GM23338 (cell line): ENCODE data around the gene FCRLA. TPM values are rescaled to one million over a fixed set of nuclear protein-coding genes. Genes with fewer than 3 reads are reported as not detected.

ENCODE experiments used
- ATAC-seq: fragments of 200-7000 bp; cut with Tn5 transposase; 3 replicates; pipeline ENCODE4 v1.9.1; 2020
- DNase-seq: peaks from one replicate; pipeline ENCODE4 v3.0.0-alpha.2; 2015; ENCODE audit warnings: low spot score
- H2AFZ ChIP-seq: fragments of 200-600 bp; sonication (generic); 2 replicates; pipeline ENCODE4 v1.8.0; 2016; ENCODE audit warnings: antibody characterized with exemption, mild to moderate bottlenecking, moderate library complexity
- H3F3A ChIP-seq: fragments of 200-600 bp; sonication (generic); replicated peaks from 2 replicates; pipeline ENCODE4 v1.8.0; 2017; ENCODE audit warnings: antibody characterized with exemption, mixed run types, low read depth
- H3K27ac ChIP-seq: fragments of 200-600 bp; sonication (generic); 2 replicates; pipeline ENCODE4 v1.6.1; 2016; ENCODE audit warnings: low read depth
- H3K27me3 ChIP-seq: fragments of 200-600 bp; sonication (generic); 2 replicates; pipeline ENCODE4 v1.8.0; 2016; ENCODE audit warnings: mild to moderate bottlenecking, mixed run types, moderate library complexity; ENCODE audit not compliant: insufficient read depth
- H3K36me3 ChIP-seq: fragments of 200-600 bp; sonication (generic); 2 replicates; pipeline ENCODE4 v1.8.0; 2016; ENCODE audit warnings: mild to moderate bottlenecking; ENCODE audit not compliant: insufficient read depth
- H3K4me1 ChIP-seq: fragments of 200-600 bp; sonication (generic); 2 replicates; pipeline ENCODE4 v1.8.0; 2016; ENCODE audit warnings: mild to moderate bottlenecking, moderate library complexity; ENCODE audit not compliant: insufficient read depth
- H3K4me2 ChIP-seq: fragments of 200-600 bp; sonication (generic); 2 replicates; pipeline ENCODE4 v1.7.1; 2017; ENCODE audit warnings: mixed run types
- H3K4me3 ChIP-seq: fragments of 200-600 bp; sonication (generic); 2 replicates; pipeline ENCODE4 v1.6.1; 2016; ENCODE audit warnings: mixed run types
- H3K79me2 ChIP-seq: fragments of 200-600 bp; sonication (generic); replicated peaks from 2 replicates; pipeline ENCODE4 v1.8.0; 2017; ENCODE audit warnings: mild to moderate bottlenecking; ENCODE audit not compliant: insufficient read depth
- H3K9me2 ChIP-seq: fragments of 200-600 bp; sonication (generic); 2 replicates; pipeline ENCODE4 v1.8.0; 2017; ENCODE audit not compliant: insufficient read depth
- H4K20me1 ChIP-seq: fragments of 200-600 bp; sonication (generic); replicated peaks from 2 replicates; pipeline ENCODE4 v1.8.0; 2017; ENCODE audit warnings: mild to moderate bottlenecking; ENCODE audit not compliant: insufficient read depth
- H3K27ac Mint-ChIP-seq: 2 replicates; pipeline ENCODE4 v1.8.0; 2020; ENCODE audit warnings: inconsistent platforms, mild to moderate bottlenecking, moderate library complexity, mixed read lengths
- H3K27me3 Mint-ChIP-seq: 3 replicates; pipeline ENCODE4 v1.8.0; 2022; ENCODE audit warnings: low read depth, mild to moderate bottlenecking, moderate library complexity, mixed read lengths, inconsistent platforms; ENCODE audit not compliant: insufficient read depth, poor library complexity
- H3K36me3 Mint-ChIP-seq: 3 replicates; pipeline ENCODE4 v1.8.0; 2021; ENCODE audit warnings: low read depth, mild to moderate bottlenecking, inconsistent platforms, moderate library complexity, mixed read lengths
- H3K4me1 Mint-ChIP-seq: 3 replicates; pipeline ENCODE4 v1.8.0; 2020; ENCODE audit warnings: mild to moderate bottlenecking, inconsistent platforms, mixed read lengths
- H3K4me3 Mint-ChIP-seq: 3 replicates; pipeline ENCODE4 v1.8.0; 2021; ENCODE audit warnings: moderate library complexity, mild to moderate bottlenecking, inconsistent platforms, mixed read lengths
- H3K9me3 Mint-ChIP-seq: 3 replicates; pipeline ENCODE4 v1.8.0; 2020; ENCODE audit warnings: moderate library complexity, mild to moderate bottlenecking, inconsistent platforms, mixed read lengths
- CREB1 ChIP-seq: fragments of 250-450 bp; sonication (Bioruptor Pico); IDR thresholded peaks from 2 replicates; pipeline ENCODE4 v1.5.0; 2020; ENCODE audit warnings: low read depth, mild to moderate bottlenecking, moderate library complexity
- CTCF ChIP-seq, 2 experiments: fragments of 200-600 bp in 1 of 2; sonication (generic) in 1 of 2; conservative IDR thresholded peaks; 2 replicates each; pipeline versions ENCODE4 v1.5.1 to v1.6.1; 2016 to 2017; ENCODE audit warnings: antibody characterized with exemption in 2 of 2, low read depth in 2 of 2, mild to moderate bottlenecking in 2 of 2, moderate library complexity in 1 of 2
- ETS1 ChIP-seq: IDR thresholded peaks from 2 replicates; pipeline ENCODE4 v1.6.1; 2016; ENCODE audit warnings: antibody characterized with exemption
- EZH2 ChIP-seq: fragments of 200-600 bp; sonication (generic); IDR thresholded peaks from one replicate; pipeline ENCODE4 v1.8.0; 2017; ENCODE audit warnings: antibody characterized with exemption, mild to moderate bottlenecking, low read depth; ENCODE audit not compliant: unreplicated experiment
- EZH2phosphoT487 ChIP-seq: fragments of 200-600 bp; sonication (generic); IDR thresholded peaks from one replicate; pipeline ENCODE4 v1.8.1; 2018; ENCODE audit warnings: antibody characterized with exemption; ENCODE audit not compliant: unreplicated experiment
- JUNB ChIP-seq: IDR thresholded peaks from one replicate; pipeline ENCODE4 v1.6.1; 2016; ENCODE audit warnings: antibody characterized with exemption; ENCODE audit not compliant: unreplicated experiment
- NANOG ChIP-seq: IDR thresholded peaks from 2 replicates; pipeline ENCODE4 v1.6.1; 2016; ENCODE audit warnings: antibody characterized with exemption, borderline replicate concordance
- POLR2AphosphoS5 ChIP-seq: IDR thresholded peaks from 2 replicates; pipeline ENCODE4 v1.6.1; 2016; ENCODE audit warnings: antibody characterized with exemption, low read depth
- REST ChIP-seq: IDR thresholded peaks from one replicate; pipeline ENCODE4 v1.6.1; 2018; ENCODE audit warnings: antibody characterized with exemption; ENCODE audit not compliant: unreplicated experiment
- STAT1 ChIP-seq: IDR thresholded peaks from one replicate; pipeline ENCODE4 v1.6.1; 2016; ENCODE audit warnings: antibody characterized with exemption; ENCODE audit not compliant: unreplicated experiment
- ZNF114 ChIP-seq: fragments of 250-450 bp; sonication (Bioruptor Pico); IDR thresholded peaks from 2 replicates; pipeline ENCODE4 v1.5.0; 2020; ENCODE audit warnings: mild to moderate bottlenecking, moderate library complexity
- ZNF331 ChIP-seq: fragments of 250-450 bp; sonication (Bioruptor Pico); IDR thresholded peaks from 2 replicates; pipeline ENCODE4 v1.5.0; 2020; ENCODE audit warnings: low read depth, mild to moderate bottlenecking, moderate library complexity
- ZNF462 ChIP-seq: fragments of 250-450 bp; sonication (Bioruptor Pico); IDR thresholded peaks from 2 replicates; pipeline ENCODE4 v1.5.0; 2020; ENCODE audit warnings: mild to moderate bottlenecking, moderate library complexity
- polyA plus RNA-seq: library from polyadenylated mRNA; unstranded; fragments of >200 nt; fragmentation: Nextera tagmentation; extraction: Ambion mirVana; gene quantifications from 2 replicates; pipeline ENCODE4 v1.2.1, GENCODE V29; 2016
- total RNA-seq: library from RNA; depleted of rRNA; stranded (reverse); fragments of >200 nt; shearing (Covaris generic); gene quantifications from 2 replicates; pipeline ENCODE4 v1.2.3, GENCODE V29; 2014

The FCRLA gene
- total and polyA plus RNA-seq, 2 experiments from 2014 or later: 0.24 TPM; not detected in 1

- ATAC-seq (no peak), DNase-seq (no peak)
- Histone ChIP-seq H3K79me2 (no peaks in the 10 kb centered on the region), H2AFZ (0 out of 2 replicates have a peak overlapping the region, but pooled peaks have one; percentile 32), H3K9me2 (peaks cover 4% of the 10 kb centered on the region; the same call in 1 of the 2 replicates), H3K27me3 (no peaks in the 10 kb centered on the region), H3K4me3 (no peak overlapping the region), H3K27ac (no peak overlapping the region), H3K4me2 (no peak overlapping the region; the same call in 1 of the 2 replicates), H3K4me1 (no peaks in the 10 kb centered on the region), H4K20me1 (no peaks in the 10 kb centered on the region), H3F3A (no peaks in the 10 kb centered on the region), H3K36me3 (no peaks in the 10 kb centered on the region)
- H3K27ac Mint-ChIP-seq: no peak overlapping the region
- no peaks in the 10 kb centered on the region for H3K9me3 Mint-ChIP-seq
- peaks cover 3% of the 10 kb centered on the region for H3K27me3 Mint-ChIP-seq
- H3K36me3 Mint-ChIP-seq: no peaks in the 10 kb centered on the region
- H3K4me3 Mint-ChIP-seq: no peak overlapping the region
- TF ChIP-seq EZH2 (no peak), ETS1 (no peak), JUNB (no peak), NANOG (no peak), CREB1 (CRISPR knock-in tag) (no peak), EZH2phosphoT487 (no peak), REST (no peak), ZNF114 (no peak), ZNF462 (CRISPR knock-in tag) (no peak), CTCF (conservative IDR thresholded peaks at IDR 0.05; ENCODE audit: low read depth in 2 of 2) (no peak), POLR2AphosphoS5 (no peak), ZNF331 (no peak), STAT1 (no peak)
- H3K4me1 Mint-ChIP-seq: peaks cover 10% of the 10 kb centered on the region
Observed at GRCh38 chr1:161709373-161709772, 2.3 kb downstream of the FCRLA start.
